Breast epithelium (tissue), 4 donors: ENCODE measurements around the gene SACS. TPM values are rescaled to one million over a fixed set of nuclear protein-coding genes. Genes with fewer than 3 reads are reported as not detected.
"Not testable (repeated sequence)": the region's sequence is repeated elsewhere in the genome, so short reads cannot be mapped to it uniquely, and the experiment has no call there.

Experiments used
- DNase-seq, 2 donors: peaks; one replicate each; pipeline ENCODE4 v3.0.0-alpha.2; 2019; ENCODE audit warnings: low spot score in 2 of 2
- H3K27ac ChIP-seq, 2 donors: fragments of 200-600 bp; sonication (generic) in 1 of 2; one replicate each; pipeline ENCODE4 v1.5.1; 2016 to 2019; ENCODE audit warnings: mild to moderate bottlenecking in 1 of 2
- H3K27me3 ChIP-seq, 2 donors: fragments of 200-600 bp; sonication (generic) in 1 of 2; one replicate each; pipeline versions ENCODE4 v1.5.1 to v1.6.0; 2017 to 2019; ENCODE audit warnings: control low read depth in 1 of 2, mild to moderate bottlenecking in 1 of 2
- H3K36me3 ChIP-seq: fragments of 200-600 bp; one replicate; pipeline ENCODE4 v1.5.1; 2019
- H3K4me1 ChIP-seq, 2 donors: fragments of 200-600 bp; sonication (generic); one replicate each; pipeline ENCODE4 v1.5.1; 2016 to 2019; ENCODE audit warnings: control low read depth in 1 of 2
- H3K4me3 ChIP-seq, 3 donors: fragments of 200-600 bp; sonication (generic); 1 replicate in 2 of 3; 2 replicates in 1 of 3; pipeline ENCODE4 v1.5.1; 2016 to 2019; ENCODE audit warnings: mild to moderate bottlenecking in 3 of 3, moderate library complexity in 2 of 3
- H3K9me3 ChIP-seq, 2 donors: fragments of 200-600 bp; sonication (generic) in 1 of 2; one replicate each; pipeline ENCODE4 v1.5.1; 2016 to 2019; ENCODE audit warnings: control low read depth in 1 of 2
- POLR2A ChIP-seq: fragments of 450-650 bp; IDR thresholded peaks from one replicate; pipeline ENCODE4 v1.6.1; 2016; ENCODE audit warnings: antibody characterized with exemption, mild to moderate bottlenecking, moderate library complexity
- POLR2AphosphoS5 ChIP-seq, 3 donors: sonication (generic); formaldehyde crosslinking; IDR thresholded peaks; one replicate each; pipeline ENCODE4 v1.6.1; 2017; ENCODE audit warnings: antibody characterized with exemption in 3 of 3
- intact Hi-C: fragments of 100-400 bp; cut with DNase I; formaldehyde crosslinking; loops from one replicate; pipeline ENCODE4 v1.15.1; 2023; ENCODE audit warnings: low total_unique reads
- total RNA-seq, 3 donors: library from RNA; depleted of rRNA; stranded (reverse); fragments of >200 nt; gene quantifications; one replicate each; pipeline ENCODE4 v1.1.0, GENCODE V29; 2016
- TF ChIP-seq, protein P1 (sequence below), 3 donors: fragments of 450-650 bp; IDR thresholded peaks; one replicate each; pipeline ENCODE4 v1.5.1; 2016 to 2017; ENCODE audit warnings: antibody characterized with exemption in 3 of 3, mild to moderate bottlenecking in 3 of 3, moderate library complexity in 3 of 3

SACS gene
- total RNA-seq, 3 donors from 2014 or later, result 26.2 to 36.3 (median 32.4) TPM

DNA sequence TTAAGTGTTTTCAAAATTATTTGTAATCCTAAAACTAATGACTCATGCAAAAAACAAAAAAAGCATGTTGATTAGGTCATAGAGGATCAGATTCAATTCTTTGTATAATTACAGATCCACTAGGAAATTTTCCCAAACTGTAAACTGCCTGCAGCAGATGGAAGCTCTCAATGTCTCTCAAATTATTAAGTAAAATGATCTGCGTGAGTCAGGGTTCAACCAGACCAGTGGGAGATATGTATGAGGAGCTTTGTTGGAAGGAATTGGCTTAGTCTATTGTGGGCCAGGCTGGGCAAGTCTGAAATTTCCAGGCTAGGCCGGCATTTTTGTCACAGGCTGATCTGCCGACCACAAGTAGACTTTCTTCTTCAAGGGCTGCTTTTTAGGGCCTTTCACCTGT lies 14.4 kb upstream of the SACS start:
- H3K27me3 ChIP-seq, result no peaks in the 10 kb centered on the region
- intact Hi-C loops, result loop anchor here (10.0 kb wide), 1 partner anchor 253 kb away; no protein-coding TSS in a partner anchor
- TF ChIP-seq POLR2AphosphoS5 (IDR thresholded peaks at IDR 0.05) (no peak), POLR2A (no peak)
- TF ChIP-seq, protein P1, sequence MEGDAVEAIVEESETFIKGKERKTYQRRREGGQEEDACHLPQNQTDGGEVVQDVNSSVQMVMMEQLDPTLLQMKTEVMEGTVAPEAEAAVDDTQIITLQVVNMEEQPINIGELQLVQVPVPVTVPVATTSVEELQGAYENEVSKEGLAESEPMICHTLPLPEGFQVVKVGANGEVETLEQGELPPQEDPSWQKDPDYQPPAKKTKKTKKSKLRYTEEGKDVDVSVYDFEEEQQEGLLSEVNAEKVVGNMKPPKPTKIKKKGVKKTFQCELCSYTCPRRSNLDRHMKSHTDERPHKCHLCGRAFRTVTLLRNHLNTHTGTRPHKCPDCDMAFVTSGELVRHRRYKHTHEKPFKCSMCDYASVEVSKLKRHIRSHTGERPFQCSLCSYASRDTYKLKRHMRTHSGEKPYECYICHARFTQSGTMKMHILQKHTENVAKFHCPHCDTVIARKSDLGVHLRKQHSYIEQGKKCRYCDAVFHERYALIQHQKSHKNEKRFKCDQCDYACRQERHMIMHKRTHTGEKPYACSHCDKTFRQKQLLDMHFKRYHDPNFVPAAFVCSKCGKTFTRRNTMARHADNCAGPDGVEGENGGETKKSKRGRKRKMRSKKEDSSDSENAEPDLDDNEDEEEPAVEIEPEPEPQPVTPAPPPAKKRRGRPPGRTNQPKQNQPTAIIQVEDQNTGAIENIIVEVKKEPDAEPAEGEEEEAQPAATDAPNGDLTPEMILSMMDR (IDR thresholded peaks at IDR 0.05), result no peak
- H3K4me1 ChIP-seq, result no peaks in the 10 kb centered on the region
- H3K4me3 ChIP-seq, result no peak overlapping the region
- no peak for DNase-seq
- no peaks in the 10 kb centered on the region for H3K36me3 ChIP-seq
- H3K9me3 ChIP-seq, result no peaks in the 10 kb centered on the region
- no peak overlapping the region for H3K27ac ChIP-seq

DNA sequence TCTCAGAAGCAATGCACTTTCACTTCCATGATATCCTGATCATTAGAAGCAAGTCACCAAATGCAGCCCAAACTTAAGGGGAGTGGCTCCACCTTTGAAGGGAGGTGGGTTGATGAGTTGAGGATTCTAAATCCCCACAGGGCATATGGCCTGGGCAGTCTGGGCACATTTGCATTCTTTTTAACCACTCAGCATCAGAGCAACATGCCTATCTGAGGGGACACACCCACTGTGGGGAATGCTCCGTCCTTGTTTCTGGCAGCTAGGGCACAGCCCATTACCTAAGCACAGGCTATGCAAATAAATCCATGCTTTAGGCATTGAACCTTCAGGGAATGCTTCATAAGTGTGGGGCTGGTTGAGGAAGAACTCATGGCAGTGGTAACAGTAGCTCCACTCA lies 12.3 kb upstream of the SACS start:
- intact Hi-C loops, result loop anchor here (10.0 kb wide), 1 partner anchor 251 kb away; no protein-coding TSS in a partner anchor
- Histone ChIP-seq H3K4me1 (no peaks in the 10 kb centered on the region), H3K27ac (no peak overlapping the region), H3K36me3 (no peaks in the 10 kb centered on the region), H3K9me3 (no peaks in the 10 kb centered on the region), H3K4me3 (no peak overlapping the region), H3K27me3 (no peaks in the 10 kb centered on the region)
- no peak for TF ChIP-seq POLR2AphosphoS5 (IDR thresholded peaks at IDR 0.05)
- TF ChIP-seq, protein P1 (IDR thresholded peaks at IDR 0.05), result no peak
- no peak for TF ChIP-seq POLR2A
- no peak for DNase-seq

DNA sequence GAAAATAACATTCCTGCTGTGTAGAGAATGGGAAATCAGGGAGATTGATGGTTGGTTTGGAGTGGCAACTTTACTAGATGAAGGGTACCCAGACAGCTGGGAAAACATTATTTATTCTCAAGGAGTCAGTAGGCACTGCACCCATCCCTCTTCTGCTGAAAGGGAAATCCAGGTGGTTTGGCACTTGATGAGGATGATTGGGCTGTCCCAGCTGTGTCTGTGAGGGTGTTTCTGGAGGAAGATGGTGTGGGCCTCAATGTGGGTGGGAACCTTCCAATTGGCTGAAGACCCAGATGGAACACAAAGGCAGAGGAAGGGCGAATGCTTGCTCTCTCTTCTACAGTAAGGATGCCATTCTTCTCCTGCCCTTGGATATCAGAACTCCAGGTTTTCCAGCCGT lies 10.4 kb upstream of the SACS start:
- Histone ChIP-seq H3K27ac (no peak overlapping the region), H3K4me1 (no peaks in the 10 kb centered on the region), H3K9me3 (no peaks in the 10 kb centered on the region), H3K27me3 (no peaks in the 10 kb centered on the region), H3K4me3 (no peak overlapping the region), H3K36me3 (no peaks in the 10 kb centered on the region)
- TF ChIP-seq POLR2AphosphoS5 (IDR thresholded peaks at IDR 0.05), result no peak
- TF ChIP-seq, protein P1 (IDR thresholded peaks at IDR 0.05), result no peak
- no peak for TF ChIP-seq POLR2A
- intact Hi-C loops, result loop anchor here (10.0 kb wide), 1 partner anchor 249 kb away; no protein-coding TSS in a partner anchor
- no peak for DNase-seq

DNA sequence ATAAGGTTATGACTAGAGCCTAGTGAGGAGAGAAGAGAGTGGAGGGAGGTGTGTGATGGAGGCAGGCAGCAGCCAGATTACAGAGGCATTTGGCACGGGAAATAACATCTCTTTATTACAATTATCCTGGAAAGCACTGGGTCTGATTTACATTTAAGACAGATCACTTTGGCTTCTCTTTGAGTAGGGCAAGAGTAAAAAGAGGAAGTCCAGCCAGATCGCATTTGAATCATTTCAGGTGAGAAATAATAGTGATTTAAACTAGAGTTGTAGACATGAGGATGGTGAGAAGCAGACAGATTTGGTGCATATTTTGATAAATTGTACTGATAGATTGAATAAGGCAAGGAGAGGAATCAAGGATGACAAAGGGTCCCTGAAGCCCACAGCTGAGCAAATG lies 9.6 kb upstream of the SACS start:
- intact Hi-C loops, result loop anchor here (10.0 kb wide), 1 partner anchor 248 kb away; no protein-coding TSS in a partner anchor
- no peak for TF ChIP-seq POLR2A
- no peak for TF ChIP-seq POLR2AphosphoS5 (IDR thresholded peaks at IDR 0.05)
- TF ChIP-seq, protein P1 (IDR thresholded peaks at IDR 0.05), result no peak
- H3K27ac ChIP-seq, result no peak overlapping the region
- no peak for DNase-seq
- no peak overlapping the region for H3K4me3 ChIP-seq
- H3K27me3 ChIP-seq, result no peaks in the 10 kb centered on the region
- H3K4me1 ChIP-seq, result no peaks in the 10 kb centered on the region
- no peaks in the 10 kb centered on the region for H3K9me3 ChIP-seq
- H3K36me3 ChIP-seq, result no peaks in the 10 kb centered on the region

DNA sequence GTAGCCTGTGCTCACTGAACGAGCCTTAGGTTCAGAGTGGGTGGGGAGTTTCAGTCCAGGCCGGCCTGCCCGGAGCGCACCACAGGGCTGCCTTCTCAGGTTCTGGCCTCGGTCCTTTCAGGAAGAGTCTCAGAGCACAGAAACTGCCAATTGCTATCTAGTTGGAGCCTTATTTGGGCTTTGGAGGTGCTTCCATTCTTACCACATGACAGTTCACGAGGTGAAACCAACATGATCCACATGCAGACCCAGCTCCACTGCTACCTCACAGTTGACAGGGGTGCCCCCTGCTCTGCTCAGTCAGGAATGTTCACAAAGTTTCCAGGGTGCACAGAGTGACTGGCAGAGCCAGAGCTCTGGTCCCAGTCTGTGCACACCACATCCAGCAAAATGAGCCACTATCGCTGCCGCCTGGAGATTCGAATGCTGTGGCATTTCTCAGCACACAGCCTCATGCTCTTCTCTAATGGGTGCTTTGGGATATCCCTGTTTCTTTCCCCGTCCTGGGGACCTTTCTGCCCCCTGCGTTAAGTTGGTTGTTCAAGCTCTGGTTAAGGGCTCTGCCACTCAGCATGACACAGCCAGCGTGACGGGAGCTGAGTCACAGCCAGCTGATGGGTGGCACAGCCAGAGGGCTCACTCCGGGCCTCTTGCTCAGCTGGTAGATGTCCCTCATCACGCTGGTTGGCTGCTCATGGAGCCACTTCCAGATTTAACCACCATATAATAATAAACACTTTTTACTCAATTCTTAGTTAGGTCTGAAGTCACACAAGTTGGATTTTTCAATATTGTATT lies 7.5 kb upstream of the SACS start:
- Histone ChIP-seq H3K36me3 (no peaks in the 10 kb centered on the region), H3K4me3 (no peak overlapping the region), H3K27ac (no peak overlapping the region), H3K27me3 (no peaks in the 10 kb centered on the region), H3K4me1 (no peaks in the 10 kb centered on the region), H3K9me3 (no peaks in the 10 kb centered on the region)
- no peak for DNase-seq
- intact Hi-C loops, result loop anchor here (10.0 kb wide), 1 partner anchor 246 kb away; no protein-coding TSS in a partner anchor
- TF ChIP-seq, protein P1 (IDR thresholded peaks at IDR 0.05), result no peak
- TF ChIP-seq POLR2A (no peak), POLR2AphosphoS5 (IDR thresholded peaks at IDR 0.05) (no peak)

DNA sequence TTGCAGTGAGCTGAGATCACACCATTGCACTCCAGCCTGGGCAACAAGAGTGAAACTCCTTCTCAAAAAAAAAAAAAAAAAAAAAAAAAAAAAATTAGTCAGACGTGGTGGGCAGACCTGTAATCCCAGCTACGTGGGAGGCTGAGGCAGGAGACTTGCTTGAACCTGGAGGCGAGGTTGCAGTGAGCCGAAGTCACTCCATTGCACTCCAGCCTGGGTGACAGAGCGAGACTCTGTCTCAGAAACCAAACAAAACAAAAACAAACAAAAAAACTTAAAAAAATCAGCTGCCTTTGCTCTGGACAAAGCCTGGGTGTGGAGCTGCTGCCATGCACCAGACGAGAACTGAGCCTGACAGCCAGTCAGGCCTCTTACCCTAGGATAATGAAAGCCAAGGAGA lies 6.8 kb upstream of the SACS start:
- H3K36me3 ChIP-seq, H3K4me3 ChIP-seq, DNase-seq, H3K9me3 ChIP-seq, H3K27me3 ChIP-seq, H3K4me1 ChIP-seq, H3K27ac ChIP-seq: not testable (repeated sequence)
- intact Hi-C loops, result loop anchor here (10.0 kb wide), 1 partner anchor 246 kb away; no protein-coding TSS in a partner anchor
